Parathyroid adenoma (tissue), 2 donors: ENCODE measurements around the gene NXN.

Experiments used
- H2AFZ ChIP-seq: fragments of 300-600 bp; sonication (generic); one replicate; pipeline ENCODE4 v1.7.0; 2017; ENCODE audit warnings: antibody characterized with exemption, mild to moderate bottlenecking
- H3K27ac ChIP-seq: fragments of 300-600 bp; sonication (generic); one replicate; pipeline ENCODE4 v1.7.0; 2017
- H3K27me3 ChIP-seq: fragments of 300-600 bp; sonication (generic); one replicate; pipeline ENCODE4 v1.7.0; 2017; ENCODE audit warnings: low read length; ENCODE audit not compliant: control insufficient read depth, insufficient read depth
- H3K36me3 ChIP-seq: fragments of 300-600 bp; sonication (generic); one replicate; pipeline ENCODE4 v1.7.0; 2017; ENCODE audit warnings: low read length; ENCODE audit not compliant: control insufficient read depth, insufficient read depth
- H3K4me1 ChIP-seq: fragments of 300-600 bp; sonication (generic); one replicate; pipeline ENCODE4 v1.7.0; 2017; ENCODE audit warnings: control low read depth
- H3K4me2 ChIP-seq: fragments of 300-600 bp; sonication (generic); one replicate; pipeline ENCODE4 v1.7.0; 2017; ENCODE audit warnings: low read length
- H3K4me3 ChIP-seq: fragments of 300-600 bp; sonication (generic); one replicate; pipeline ENCODE4 v1.7.0; 2017; ENCODE audit warnings: low read depth, low read length
- H3K79me2 ChIP-seq: fragments of 300-600 bp; sonication (generic); one replicate; pipeline ENCODE4 v1.7.0; 2017; ENCODE audit warnings: control low read depth
- H3K9ac ChIP-seq: fragments of 300-600 bp; sonication (generic); one replicate; pipeline ENCODE4 v1.7.0; 2017; ENCODE audit warnings: mild to moderate bottlenecking
- H3K9me3 ChIP-seq: fragments of 300-600 bp; sonication (generic); one replicate; pipeline ENCODE4 v1.7.0; 2017; ENCODE audit warnings: low read length; ENCODE audit not compliant: control insufficient read depth
- TF ChIP-seq, protein P1 (sequence below): fragments of 300-600 bp; sonication (generic); IDR thresholded peaks from one replicate; pipeline ENCODE4 v1.7.0; 2017; ENCODE audit warnings: antibody characterized with exemption, mild to moderate bottlenecking
- donor health status: primary hyperparathyroidism.

The NXN gene

DNA sequence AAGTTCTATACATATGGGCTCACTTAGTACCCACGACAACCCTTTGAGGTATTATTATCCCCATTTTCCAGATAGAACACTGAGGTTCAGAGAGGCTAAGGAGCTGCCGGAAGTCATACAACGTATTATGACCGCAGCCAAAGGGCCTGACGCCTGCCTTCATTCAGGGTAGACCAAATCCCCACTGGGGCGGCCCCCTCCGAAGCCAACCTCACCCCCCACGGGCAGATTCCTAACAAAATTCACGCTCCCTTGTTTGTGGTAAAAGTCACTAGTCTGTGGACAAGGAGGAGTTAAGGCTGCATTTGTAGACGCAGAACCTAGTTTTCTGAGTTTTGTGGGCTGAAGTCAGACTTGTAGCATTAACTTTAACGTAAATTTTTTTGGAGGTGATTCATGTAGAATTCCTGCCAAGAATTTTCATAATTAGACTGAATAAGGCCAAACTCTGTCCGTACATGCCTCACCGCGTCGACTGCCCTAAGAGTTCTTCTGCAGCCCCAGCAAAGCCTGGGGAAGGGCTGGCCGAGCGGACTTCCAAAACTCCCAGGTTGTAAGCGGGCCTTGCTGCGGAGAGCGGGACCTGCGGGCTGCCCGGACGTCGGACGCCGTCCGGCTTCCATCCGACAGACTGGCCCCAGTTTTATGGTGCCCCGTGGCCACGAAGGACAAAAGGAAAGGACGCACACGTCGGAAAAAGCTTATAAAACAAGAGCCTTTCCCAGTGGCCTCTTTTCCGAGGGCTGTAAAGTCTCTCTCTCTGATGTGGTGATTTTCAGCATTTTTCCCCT, 75.7 kb downstream of the NXN start:
- Histone ChIP-seq H3K79me2 (no peaks in the 10 kb centered on the region), H3K4me3 (no peak overlapping the region), H3K36me3 (no peaks in the 10 kb centered on the region), H3K9me3 (no peaks in the 10 kb centered on the region), H3K9ac (no peak overlapping the region), H3K27ac (no peak overlapping the region), H3K4me2 (no peak overlapping the region), H3K27me3 (no peaks in the 10 kb centered on the region), H3K4me1 (no peaks in the 10 kb centered on the region), H2AFZ (no peak overlapping the region)
- TF ChIP-seq, protein P1, sequence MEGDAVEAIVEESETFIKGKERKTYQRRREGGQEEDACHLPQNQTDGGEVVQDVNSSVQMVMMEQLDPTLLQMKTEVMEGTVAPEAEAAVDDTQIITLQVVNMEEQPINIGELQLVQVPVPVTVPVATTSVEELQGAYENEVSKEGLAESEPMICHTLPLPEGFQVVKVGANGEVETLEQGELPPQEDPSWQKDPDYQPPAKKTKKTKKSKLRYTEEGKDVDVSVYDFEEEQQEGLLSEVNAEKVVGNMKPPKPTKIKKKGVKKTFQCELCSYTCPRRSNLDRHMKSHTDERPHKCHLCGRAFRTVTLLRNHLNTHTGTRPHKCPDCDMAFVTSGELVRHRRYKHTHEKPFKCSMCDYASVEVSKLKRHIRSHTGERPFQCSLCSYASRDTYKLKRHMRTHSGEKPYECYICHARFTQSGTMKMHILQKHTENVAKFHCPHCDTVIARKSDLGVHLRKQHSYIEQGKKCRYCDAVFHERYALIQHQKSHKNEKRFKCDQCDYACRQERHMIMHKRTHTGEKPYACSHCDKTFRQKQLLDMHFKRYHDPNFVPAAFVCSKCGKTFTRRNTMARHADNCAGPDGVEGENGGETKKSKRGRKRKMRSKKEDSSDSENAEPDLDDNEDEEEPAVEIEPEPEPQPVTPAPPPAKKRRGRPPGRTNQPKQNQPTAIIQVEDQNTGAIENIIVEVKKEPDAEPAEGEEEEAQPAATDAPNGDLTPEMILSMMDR, result no peak

- Histone ChIP-seq H3K27ac (no peak overlapping the region), H3K4me3 (no peak overlapping the region)
These were observed 77.1 kb downstream of the NXN start for GRCh38 chr17:902463-902862.

GRCh38 chr17:901964-902363, 77.6 kb downstream of the NXN start:
- Histone ChIP-seq H3K27ac (peak overlapping the region; percentile 47), H3K4me1 (no peaks in the 10 kb centered on the region), H3K9ac (no peak overlapping the region), H3K4me2 (no peak overlapping the region), H3K36me3 (no peaks in the 10 kb centered on the region), H3K9me3 (no peaks in the 10 kb centered on the region), H3K27me3 (no peaks in the 10 kb centered on the region), H3K79me2 (no peaks in the 10 kb centered on the region), H3K4me3 (no peak overlapping the region), H2AFZ (no peak overlapping the region)
- TF ChIP-seq, protein P1, result no peak

More at GRCh38 chr17:902463-902862, 77.1 kb downstream of the NXN start:
- no peak overlapping the region for H3K4me2 ChIP-seq
- H3K79me2 ChIP-seq, result no peaks in the 10 kb centered on the region
- no peaks in the 10 kb centered on the region for H3K4me1 ChIP-seq
- no peaks in the 10 kb centered on the region for H3K27me3 ChIP-seq
- H3K36me3 ChIP-seq, result no peaks in the 10 kb centered on the region
- H2AFZ ChIP-seq, result no peak overlapping the region
- H3K9me3 ChIP-seq, result no peaks in the 10 kb centered on the region
- H3K9ac ChIP-seq, result no peak overlapping the region
- TF ChIP-seq, protein P1, result no peak

- no peak overlapping the region for H3K9ac ChIP-seq
These were observed 78.2 kb downstream of the NXN start for GRCh38 chr17:901191-901950.

More at GRCh38 chr17:901191-901950, 78.2 kb downstream of the NXN start:
- Histone ChIP-seq H3K36me3 (no peaks in the 10 kb centered on the region), H3K79me2 (no peaks in the 10 kb centered on the region), H3K27ac (peak overlapping the region; percentile 47), H2AFZ (no peak overlapping the region), H3K4me3 (peak overlapping the region; percentile 2), H3K9me3 (no peaks in the 10 kb centered on the region), H3K27me3 (no peaks in the 10 kb centered on the region), H3K4me2 (no peak overlapping the region), H3K4me1 (no peaks in the 10 kb centered on the region)
- TF ChIP-seq, protein P1, result no peak
